Measurements from ENCODE around the gene DLST. TPM values are rescaled to one million over a fixed set of nuclear protein-coding genes. Genes with fewer than 3 reads are reported as not detected.

Gene DLST
- total RNA-seq, 1 donor from 2014 or later, result 101 TPM

DNA sequence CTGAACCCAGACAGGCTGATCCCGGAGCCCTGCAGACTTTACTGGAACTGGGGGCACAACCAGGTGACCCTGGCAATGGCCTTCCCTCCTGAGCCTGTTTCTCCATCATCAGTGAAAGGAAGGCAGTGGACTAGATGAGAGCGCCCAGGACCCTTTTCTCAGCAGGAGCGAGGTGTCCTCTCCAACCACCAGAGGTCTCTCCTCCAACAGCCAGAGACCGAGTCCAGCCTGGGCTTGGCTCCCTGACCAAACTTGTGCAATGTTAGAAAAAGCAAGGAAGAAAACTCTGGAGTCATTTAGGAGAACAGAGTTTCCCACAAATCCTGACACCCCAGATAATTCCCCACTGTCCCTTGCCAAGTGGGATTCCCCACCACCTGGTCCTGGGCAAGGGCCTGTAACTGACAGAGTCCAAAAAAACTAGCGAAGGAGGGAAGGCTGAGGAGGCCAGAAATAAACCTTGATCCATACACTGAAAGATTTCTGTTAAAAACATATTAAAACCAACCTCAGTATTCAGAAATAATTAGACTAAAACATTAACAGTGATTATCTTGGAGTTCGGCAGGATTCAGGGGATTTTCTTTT lies 32.4 kb downstream of the DLST start:
- Mint-ChIP-seq H3K4me3 (ENCODE audit: unreplicated experiment) (no peak overlapping the region), H3K4me1 (ENCODE audit: unreplicated experiment) (peaks cover 13% of the 10 kb centered on the region), H3K27me3 (ENCODE audit: unreplicated experiment) (no peaks in the 10 kb centered on the region), H3K27ac (ENCODE audit: unreplicated experiment) (no peak overlapping the region), H3K36me3 (ENCODE audit: unreplicated experiment) (no peaks in the 10 kb centered on the region), H3K9me3 (ENCODE audit: unreplicated experiment) (no peaks in the 10 kb centered on the region)
- no peak for DNase-seq (ENCODE audit: extremely low spot score, unreplicated experiment)
- TF ChIP-seq, protein P1, sequence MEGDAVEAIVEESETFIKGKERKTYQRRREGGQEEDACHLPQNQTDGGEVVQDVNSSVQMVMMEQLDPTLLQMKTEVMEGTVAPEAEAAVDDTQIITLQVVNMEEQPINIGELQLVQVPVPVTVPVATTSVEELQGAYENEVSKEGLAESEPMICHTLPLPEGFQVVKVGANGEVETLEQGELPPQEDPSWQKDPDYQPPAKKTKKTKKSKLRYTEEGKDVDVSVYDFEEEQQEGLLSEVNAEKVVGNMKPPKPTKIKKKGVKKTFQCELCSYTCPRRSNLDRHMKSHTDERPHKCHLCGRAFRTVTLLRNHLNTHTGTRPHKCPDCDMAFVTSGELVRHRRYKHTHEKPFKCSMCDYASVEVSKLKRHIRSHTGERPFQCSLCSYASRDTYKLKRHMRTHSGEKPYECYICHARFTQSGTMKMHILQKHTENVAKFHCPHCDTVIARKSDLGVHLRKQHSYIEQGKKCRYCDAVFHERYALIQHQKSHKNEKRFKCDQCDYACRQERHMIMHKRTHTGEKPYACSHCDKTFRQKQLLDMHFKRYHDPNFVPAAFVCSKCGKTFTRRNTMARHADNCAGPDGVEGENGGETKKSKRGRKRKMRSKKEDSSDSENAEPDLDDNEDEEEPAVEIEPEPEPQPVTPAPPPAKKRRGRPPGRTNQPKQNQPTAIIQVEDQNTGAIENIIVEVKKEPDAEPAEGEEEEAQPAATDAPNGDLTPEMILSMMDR (IDR thresholded peaks at IDR 0.05), result peak; percentile 86

DNA sequence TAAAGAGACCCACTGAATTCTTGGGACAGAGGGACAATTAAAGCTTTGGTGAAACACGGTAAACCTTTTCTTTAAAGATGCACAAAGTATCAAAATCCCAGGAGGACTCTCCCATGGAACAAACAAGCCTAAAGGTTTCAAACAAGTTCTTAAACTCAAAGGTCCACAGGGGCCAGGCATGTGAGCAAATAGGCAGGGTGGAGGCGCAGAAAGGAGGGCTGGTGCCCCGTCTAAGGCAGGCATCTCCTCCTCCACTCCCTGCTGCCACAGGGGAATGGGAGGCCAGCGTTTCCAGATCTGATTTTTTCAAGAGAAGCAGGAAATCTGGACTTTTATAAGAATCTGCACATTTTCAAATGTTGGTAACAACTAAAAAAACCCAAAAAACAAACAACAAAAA lies 33.7 kb downstream of the DLST start:
- no peak overlapping the region for H3K27ac Mint-ChIP-seq (ENCODE audit: unreplicated experiment)
- no peak for DNase-seq (ENCODE audit: extremely low spot score, unreplicated experiment)
- TF ChIP-seq, protein P1 (IDR thresholded peaks at IDR 0.05), result no peak

GRCh38 chr14:74915826-74916225 lies 34.1 kb downstream of the DLST start:
- Mint-ChIP-seq H3K36me3 (ENCODE audit: unreplicated experiment) (no peaks in the 10 kb centered on the region), H3K4me3 (ENCODE audit: unreplicated experiment) (no peak overlapping the region), H3K9me3 (ENCODE audit: unreplicated experiment) (no peaks in the 10 kb centered on the region), H3K27me3 (ENCODE audit: unreplicated experiment) (no peaks in the 10 kb centered on the region), H3K27ac (ENCODE audit: unreplicated experiment) (no peak overlapping the region), H3K4me1 (ENCODE audit: unreplicated experiment) (peaks cover 13% of the 10 kb centered on the region)
- TF ChIP-seq, protein P1 (IDR thresholded peaks at IDR 0.05), result no peak
- no peak for DNase-seq (ENCODE audit: extremely low spot score, unreplicated experiment)

More for the DNA sequence above, 33.7 kb downstream of the DLST start:
- H3K4me3 Mint-ChIP-seq (ENCODE audit: unreplicated experiment), result no peak overlapping the region
- H3K27me3 Mint-ChIP-seq (ENCODE audit: unreplicated experiment), result no peaks in the 10 kb centered on the region
- H3K9me3 Mint-ChIP-seq (ENCODE audit: unreplicated experiment), result no peaks in the 10 kb centered on the region
- no peaks in the 10 kb centered on the region for H3K36me3 Mint-ChIP-seq (ENCODE audit: unreplicated experiment)
- peaks cover 13% of the 10 kb centered on the region for H3K4me1 Mint-ChIP-seq (ENCODE audit: unreplicated experiment)

GRCh38 chr14:74917178-74917543 lies 35.4 kb downstream of the DLST start:
- no peak overlapping the region for H3K4me3 Mint-ChIP-seq (ENCODE audit: unreplicated experiment)
- DNase-seq (ENCODE audit: extremely low spot score, unreplicated experiment), result no peak
- no peaks in the 10 kb centered on the region for H3K9me3 Mint-ChIP-seq (ENCODE audit: unreplicated experiment)
- H3K36me3 Mint-ChIP-seq (ENCODE audit: unreplicated experiment), result no peaks in the 10 kb centered on the region
- no peaks in the 10 kb centered on the region for H3K27me3 Mint-ChIP-seq (ENCODE audit: unreplicated experiment)
- peaks cover 13% of the 10 kb centered on the region for H3K4me1 Mint-ChIP-seq (ENCODE audit: unreplicated experiment)
- TF ChIP-seq, protein P1 (IDR thresholded peaks at IDR 0.05), result no peak
- no peak overlapping the region for H3K27ac Mint-ChIP-seq (ENCODE audit: unreplicated experiment)

- Mint-ChIP-seq H3K9me3 (ENCODE audit: unreplicated experiment) (no peaks in the 10 kb centered on the region), H3K36me3 (ENCODE audit: unreplicated experiment) (no peaks in the 10 kb centered on the region), H3K27ac (ENCODE audit: unreplicated experiment) (no peak overlapping the region), H3K4me3 (ENCODE audit: unreplicated experiment) (no peak overlapping the region), H3K27me3 (ENCODE audit: unreplicated experiment) (no peaks in the 10 kb centered on the region), H3K4me1 (ENCODE audit: unreplicated experiment) (peaks cover 13% of the 10 kb centered on the region)
- TF ChIP-seq, protein P1 (IDR thresholded peaks at IDR 0.05), result no peak
- DNase-seq (ENCODE audit: extremely low spot score, unreplicated experiment), result no peak
These were observed 35.9 kb downstream of the DLST start for GRCh38 chr14:74917646-74918081.
